Astrocyte of the cerebellum (primary cell): ENCODE results near the gene VCP.

Experiments used
- DNase-seq: peaks from one replicate; pipeline ENCODE4 v3.0.0-alpha.2; 2011; ENCODE audit warnings: low read depth
- H3K4me3 ChIP-seq: 2 replicates; pipeline ENCODE4 v1.5.1; 2011; ENCODE audit warnings: mild to moderate bottlenecking, low read depth, low read length, moderate library complexity
- CTCF ChIP-seq: IDR thresholded peaks from 2 replicates; pipeline ENCODE4 v1.5.1; 2012; ENCODE audit warnings: low read length, low read depth, moderate library complexity, mild to moderate bottlenecking; ENCODE audit errors: missing control alignments
- in situ Hi-C: cut with HindIII; loops from 2 replicates; pipeline ENCODE4 v1.10.0; 2017; ENCODE audit warnings: low sequenced_read_pairs

VCP gene

GRCh38 chr9:35072461-35073278 is at the start of gene VCP:
VCP (minus strand) TSS chr9:35072625; CDS start chr9:35072353, 272 bp downstream.
- peak; percentile 99 for DNase-seq
- in situ Hi-C loops: no loop called here
- H3K4me3 ChIP-seq: peak within 1 kb of the TSS; percentile 91
- no peak for TF ChIP-seq CTCF

GRCh38 chr9:35116898-35117551 is 44.6 kb upstream of the VCP start:
- peak overlapping the region; percentile 68 for H3K4me3 ChIP-seq
- peak; percentile 93 for TF ChIP-seq CTCF
- DNase-seq: peak; percentile 90
- in situ Hi-C loops: no loop called here

- in situ Hi-C loops: no loop called here
- DNase-seq: no peak
- no peak for TF ChIP-seq CTCF
- H3K4me3 ChIP-seq: peak overlapping the region; percentile 68
These were observed 44.1 kb upstream of the VCP start for GRCh38 chr9:35116539-35116897.

- DNase-seq: peak; percentile 93
- no peak for TF ChIP-seq CTCF
- peak within 1 kb of the TSS; percentile 68 for H3K4me3 ChIP-seq
- in situ Hi-C loops: no loop called here
These were observed 43.5 kb upstream of the VCP start, which contains the start of gene ATOSB for GRCh38 chr9:35115680-35116538. ATOSB (minus strand) TSS chr9:35115862; CDS start chr9:35108274, 7,588 bp downstream.

- no peak for TF ChIP-seq CTCF
- H3K4me3 ChIP-seq: peak overlapping the region; percentile 68
- no peak for DNase-seq
- in situ Hi-C loops: no loop called here
These were observed 42.6 kb upstream of the VCP start for GRCh38 chr9:35114840-35115628.
